ENCODE measurements around the gene IFRD2.

- TF ChIP-seq CTCF (conservative IDR thresholded peaks at IDR 0.05 in 1 of 2, IDR thresholded peaks at IDR 0.05 in 1 of 2; ENCODE audit: low read depth in 1 of 2, low read length in 2 of 2) (no peak), EZH2 (IDR thresholded peaks at IDR 0.05; ENCODE audit: low read length, missing control alignments) (no peak)
Observed at GRCh38 chr3:50264964-50265485, 27.2 kb downstream of the IFRD2 start.
